Hypothalamus (tissue), 51 donors: ENCODE measurements around the gene TM9SF2.
"Not testable (repeated sequence)": the region's sequence is repeated elsewhere in the genome, so short reads cannot be mapped to it uniquely, and the experiment has no call there.

Experiments used
- DNase-seq, 51 donors: peaks; one replicate each; lab custom pipeline; 2025; lab: John Stamatoyannopoulos, UW

TM9SF2 gene

DNA sequence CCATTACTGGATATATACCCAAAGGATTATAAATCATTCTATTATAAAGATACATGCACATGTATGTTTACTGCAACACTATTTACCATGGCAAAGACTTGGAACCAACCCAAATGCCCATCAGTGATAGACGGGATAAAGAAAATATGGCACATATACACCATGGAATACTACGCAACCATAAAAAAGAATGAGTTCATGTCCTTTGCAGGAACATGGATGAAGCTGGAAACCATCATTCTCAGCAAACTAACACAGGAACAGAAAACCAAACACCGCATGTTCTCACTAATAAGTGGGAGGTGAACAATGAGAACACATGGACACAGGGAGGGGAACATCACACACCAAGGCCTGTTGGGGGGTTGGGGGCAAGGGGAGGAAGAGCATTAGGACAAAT is 9.5 kb upstream of the TM9SF2 start:
- DNase-seq: not testable (repeated sequence)

- peak in 1 of 51 donors; percentile 6 for DNase-seq
Observed at GRCh38 chr13:99495466-99496183, 5.6 kb upstream of the TM9SF2 start.

DNA sequence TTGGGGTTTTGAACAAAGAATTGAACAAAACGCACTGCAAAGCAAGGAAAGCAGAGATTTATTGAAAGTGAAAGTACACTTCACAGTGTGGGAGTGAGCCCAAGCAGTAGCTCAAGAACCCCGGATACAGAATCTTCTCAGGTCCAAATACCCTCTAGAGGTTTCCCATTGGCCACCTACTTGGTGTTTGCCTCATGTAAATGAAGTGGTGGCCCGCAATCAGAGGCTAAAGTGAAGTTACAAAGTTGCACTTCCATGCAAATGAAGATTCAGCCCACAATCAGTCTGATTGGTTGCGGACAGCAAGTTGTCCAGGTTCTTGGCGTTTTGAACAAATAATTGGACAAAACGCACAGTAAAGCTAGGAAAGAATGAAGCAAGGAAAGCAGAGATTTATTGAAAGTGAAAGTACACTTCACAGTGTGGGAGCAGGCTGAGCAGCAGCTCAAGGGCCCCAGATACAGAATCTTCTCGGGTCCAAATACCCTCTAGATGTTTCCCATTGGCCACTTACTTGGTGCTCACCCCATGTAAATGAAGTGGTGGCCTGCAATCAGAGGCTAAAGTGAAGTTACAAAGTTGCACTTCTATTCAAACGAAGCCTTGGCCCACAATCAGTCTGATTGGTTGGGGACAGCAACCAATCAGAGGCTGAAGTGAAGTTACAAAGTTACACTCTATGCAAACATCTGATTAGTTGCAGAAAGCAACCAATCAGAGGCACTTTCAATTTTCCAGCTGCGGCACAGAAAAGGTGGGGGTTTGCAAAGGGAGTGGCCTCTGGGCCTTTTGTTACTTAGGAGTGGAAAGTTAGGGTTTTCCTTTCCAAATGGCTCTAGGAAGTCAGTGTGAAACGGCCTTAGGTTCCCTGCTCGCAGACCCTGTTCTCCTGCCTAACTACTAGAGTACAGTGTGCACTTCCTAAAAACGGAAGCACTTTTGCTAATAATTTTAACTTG is 4.8 kb upstream of the TM9SF2 start:
- DNase-seq: peak in 31 of 51 donors; percentile 4 to 56 (median 17)

GRCh38 chr13:99498171-99499161 is 2.8 kb upstream of the TM9SF2 start:
- DNase-seq: peak; percentile 56 to 96 (median 92)

GRCh38 chr13:99500839-99501183 is 461 bp upstream of the TM9SF2 start:
- no peak for DNase-seq

- peak in 7 of 51 donors; percentile 6 to 61 (median 27) for DNase-seq
Observed at GRCh38 chr13:99501848-99502301, 603 bp downstream of the TM9SF2 start.

DNA sequence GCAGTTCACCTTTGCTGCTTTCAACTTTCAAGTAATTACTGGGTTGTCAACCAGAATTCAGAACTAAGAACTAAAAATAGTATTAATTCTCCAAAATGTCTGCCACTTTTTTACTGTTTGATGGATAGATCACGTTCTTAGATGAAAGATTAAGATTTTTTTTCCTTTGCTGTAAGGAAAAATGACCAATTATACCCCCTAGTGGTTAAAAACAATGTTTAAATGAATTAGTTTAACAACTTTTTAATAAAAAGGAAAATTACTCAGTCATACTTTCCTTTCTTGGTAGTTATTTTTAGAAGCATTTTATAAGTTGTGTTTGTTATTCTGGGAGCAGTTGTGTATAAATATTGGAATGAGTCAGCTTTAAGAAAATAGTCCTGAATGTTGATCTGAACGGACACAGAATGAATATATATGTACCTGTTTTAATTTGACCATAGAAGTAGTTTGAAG is 4.6 kb downstream of the TM9SF2 start:
- DNase-seq: no peak

DNA sequence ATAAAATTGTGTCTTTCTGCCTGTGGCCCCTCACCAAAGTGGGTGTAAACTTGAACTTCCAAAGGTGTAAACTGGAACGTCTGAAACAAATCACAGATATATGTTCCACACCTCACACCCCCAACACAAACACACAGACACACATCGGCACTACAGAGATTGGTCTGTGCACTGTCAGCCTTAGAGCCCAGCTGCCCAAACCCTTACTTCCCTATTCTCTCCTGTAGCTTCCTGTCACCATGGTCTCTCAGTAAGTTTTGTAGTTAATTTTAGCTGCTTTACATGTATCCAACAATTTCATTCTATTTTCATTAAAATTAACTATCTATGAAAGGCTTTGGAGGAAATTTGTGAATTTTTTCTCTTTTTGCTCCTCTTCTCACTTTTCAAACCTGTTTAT is 5.4 kb downstream of the TM9SF2 start:
- DNase-seq: no peak

DNA sequence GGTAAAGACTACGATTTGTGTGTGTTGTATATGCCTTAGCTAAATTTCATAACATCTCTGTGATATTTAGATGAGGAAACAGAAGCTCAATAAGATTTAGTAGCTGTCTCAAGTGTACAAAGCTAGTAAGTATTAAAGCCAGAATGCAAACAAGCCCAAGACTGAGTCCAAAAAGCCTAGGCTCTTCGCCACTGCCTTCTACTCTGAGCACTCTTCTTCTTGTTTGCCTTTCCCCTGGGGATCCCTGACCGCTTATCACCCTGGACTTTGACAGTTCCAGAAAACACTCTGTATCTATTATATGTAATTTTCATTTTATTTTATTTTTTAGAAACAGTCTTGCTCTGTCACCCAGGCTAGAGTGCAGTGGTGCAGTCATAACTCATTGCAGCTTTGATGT is 5.8 kb downstream of the TM9SF2 start:
- no peak for DNase-seq

DNA sequence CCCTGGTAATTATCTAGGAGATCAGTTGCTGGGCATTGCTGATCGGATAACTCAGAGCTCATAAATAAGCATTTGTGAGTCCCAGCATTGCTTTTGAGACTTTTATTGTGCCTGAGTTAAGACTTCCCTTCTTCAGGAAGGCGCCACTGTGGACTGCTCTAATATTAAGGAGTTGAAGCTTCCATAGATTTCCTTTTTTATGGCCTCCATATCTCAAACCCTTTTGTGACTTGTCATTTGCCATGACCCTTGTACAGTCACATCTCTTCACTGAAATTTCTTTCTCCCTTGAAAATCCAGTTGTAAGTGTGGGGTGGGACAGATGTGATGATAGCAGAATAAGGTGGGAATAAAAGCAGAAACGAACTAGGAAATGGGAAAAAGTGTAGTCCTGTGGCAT is 6.3 kb downstream of the TM9SF2 start:
- DNase-seq: no peak

DNA sequence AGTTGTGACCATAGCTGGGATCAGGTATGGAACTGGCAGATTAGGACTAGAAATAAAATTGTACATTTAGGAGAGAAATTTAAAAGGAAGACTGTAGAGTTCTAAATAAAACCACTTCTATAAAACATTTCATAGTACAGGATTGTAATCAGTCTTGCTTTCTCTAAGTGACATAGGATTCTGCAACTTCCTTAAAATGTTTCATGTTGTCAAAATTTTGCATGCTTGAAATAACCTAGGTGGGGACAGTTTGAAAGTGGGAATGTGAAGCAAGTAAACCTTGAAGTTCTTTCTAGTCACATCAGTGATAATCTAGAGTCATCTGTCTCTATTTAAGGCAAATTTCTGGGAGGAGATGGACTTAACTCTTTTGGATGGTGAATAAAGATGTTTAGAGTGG is 6.7 kb downstream of the TM9SF2 start:
- DNase-seq: no peak

DNA sequence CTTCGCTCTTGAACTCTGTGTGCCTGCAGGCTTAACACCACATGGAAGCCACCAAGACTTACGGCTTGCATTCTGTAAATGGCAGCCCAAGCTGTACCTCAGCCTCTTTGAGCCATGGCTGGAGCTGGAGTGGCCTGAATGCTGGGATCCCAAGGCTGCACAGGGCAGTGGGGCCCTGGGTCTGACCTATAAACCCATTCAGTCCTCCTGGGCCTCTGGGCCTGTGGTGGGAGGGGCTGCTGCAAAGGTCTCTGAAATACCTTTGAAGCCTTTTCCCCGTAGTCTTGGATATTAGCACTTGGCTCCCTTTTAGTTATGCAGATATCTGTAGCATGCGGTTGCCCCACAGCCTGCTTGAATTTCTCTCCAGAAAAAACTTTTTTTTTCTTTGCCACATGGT is 8.2 kb downstream of the TM9SF2 start:
- no peak for DNase-seq

DNA sequence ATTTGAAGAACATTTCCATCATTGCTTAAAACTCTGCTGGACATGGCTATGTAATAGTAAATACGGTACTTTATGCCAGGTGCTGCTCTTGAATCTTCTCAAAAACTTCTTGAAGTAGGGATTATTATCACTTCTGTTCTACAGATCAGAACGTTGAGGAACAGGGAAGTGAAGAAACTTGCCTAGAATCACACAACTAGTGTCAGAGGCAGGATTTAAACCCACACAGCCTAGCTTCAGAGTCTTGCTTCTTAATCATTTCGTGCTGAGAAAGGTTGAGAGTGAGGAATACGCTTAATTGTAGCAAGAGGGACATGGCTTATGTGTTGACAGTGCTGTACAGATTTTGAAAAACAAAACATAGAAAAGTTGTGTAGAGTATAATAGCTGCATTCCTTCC is 13.5 kb downstream of the TM9SF2 start:
- DNase-seq: no peak

DNA sequence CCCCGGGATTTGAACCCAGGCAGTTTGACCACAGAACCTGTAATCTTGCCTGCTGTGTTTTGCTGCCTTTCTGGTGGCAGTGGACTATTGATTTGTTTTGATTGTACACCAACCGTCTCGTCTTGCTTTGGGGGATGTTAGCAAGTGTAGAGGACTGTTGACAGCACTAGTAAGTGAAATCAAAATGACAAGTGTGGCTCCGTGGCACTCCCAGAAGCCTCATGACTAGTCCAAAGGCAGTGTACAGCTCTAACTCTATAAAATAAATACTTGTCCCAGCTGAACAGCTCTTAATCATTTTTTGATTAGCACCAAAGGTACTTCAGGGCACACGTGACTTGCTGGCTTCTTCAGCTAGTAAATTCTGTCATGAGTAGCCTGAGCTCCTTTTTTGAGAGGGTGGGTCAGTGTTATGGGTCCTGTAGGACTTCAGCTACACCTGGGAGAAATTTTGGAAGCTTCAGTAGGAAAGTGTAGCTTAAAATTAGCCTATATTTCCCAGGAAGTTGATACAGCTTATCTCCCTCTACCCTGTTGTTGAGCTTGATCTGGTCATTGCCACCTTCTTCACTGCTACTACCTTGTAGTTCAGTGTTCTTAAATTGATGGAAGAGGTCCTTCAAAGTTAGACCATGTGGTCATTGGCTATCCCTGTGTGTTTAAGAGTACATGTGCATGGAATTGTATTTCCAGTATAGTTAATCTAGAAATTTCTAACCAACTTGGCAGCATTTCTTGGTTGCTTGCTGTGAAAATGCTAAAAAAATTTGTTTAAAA is 15.1 kb downstream of the TM9SF2 start:
- no peak for DNase-seq

DNA sequence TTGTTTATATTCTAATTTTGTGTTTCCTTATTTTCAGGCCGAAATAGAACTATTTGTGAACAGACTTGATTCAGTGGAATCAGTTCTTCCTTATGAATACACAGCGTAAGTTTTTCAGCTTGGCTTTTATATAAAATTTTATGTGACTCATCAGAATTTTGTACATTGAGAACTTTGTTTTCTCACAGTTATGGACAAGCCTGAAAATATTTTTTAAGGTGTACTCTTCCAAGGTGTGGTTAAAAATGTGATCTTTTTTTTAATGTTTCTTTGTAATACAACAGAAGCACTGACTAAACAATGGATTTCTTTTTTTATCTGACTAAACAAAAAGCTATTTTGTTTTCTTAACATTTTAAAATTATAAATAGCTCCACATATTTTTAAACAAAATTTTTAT is 16.3 kb downstream of the TM9SF2 start:
- DNase-seq: no peak

DNA sequence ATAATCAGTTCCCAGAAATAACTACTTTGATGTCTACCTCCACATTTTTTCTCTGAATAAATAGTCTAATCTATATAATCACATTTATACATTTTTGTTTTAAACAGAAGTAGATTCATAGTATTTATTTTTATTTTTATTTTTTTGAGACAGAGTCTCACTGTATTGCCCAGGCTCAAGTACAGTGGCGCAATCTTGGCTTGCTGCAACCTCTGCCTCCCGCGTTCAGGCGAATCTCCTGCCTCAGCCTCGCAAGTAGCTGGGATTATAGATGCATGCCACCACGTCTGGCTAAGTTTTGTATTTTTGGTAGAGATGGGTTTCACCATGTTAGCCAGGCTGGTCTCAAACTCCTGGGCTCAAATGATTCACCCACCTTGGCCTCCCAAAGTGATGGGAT is 16.7 kb downstream of the TM9SF2 start:
- DNase-seq: no peak

DNA sequence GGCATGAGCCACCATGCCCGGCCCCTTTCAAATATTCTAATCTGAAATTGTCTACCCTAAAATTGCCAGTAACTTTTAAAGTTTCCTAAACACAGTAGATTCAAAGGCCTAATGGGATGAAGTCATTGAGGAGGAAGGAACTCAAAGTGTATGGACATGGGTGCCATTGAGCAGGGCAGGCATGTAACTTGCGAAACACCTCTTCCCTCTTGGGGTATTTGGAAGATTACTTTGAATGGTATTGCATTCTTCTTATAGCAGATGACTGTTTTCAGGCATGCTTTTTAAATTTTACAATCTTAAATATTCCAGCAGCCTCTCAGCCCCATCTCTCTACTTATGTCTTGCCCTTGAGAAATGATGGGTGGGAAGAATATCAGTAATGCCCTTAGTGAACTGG is 21.0 kb downstream of the TM9SF2 start:
- no peak for DNase-seq

DNA sequence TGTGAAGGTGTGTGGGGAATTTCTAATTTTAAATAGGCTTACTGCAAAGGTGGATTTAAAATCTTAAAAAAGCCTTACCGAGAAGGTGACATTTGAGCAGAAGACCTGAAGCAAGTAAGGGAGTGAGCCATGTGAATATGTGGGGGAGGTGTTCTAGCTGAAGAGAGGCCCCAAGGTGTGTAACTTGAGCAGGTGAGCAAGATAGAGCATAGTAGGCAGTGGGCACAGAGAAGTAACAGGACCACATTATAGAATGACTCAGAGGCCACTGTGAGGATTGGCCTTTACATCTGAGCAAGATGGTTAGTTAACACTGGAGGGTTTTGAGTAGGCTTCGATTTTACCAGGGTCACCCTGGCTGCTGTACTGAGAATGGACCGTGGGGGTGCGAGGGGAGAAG is 22.6 kb downstream of the TM9SF2 start:
- no peak for DNase-seq

- no peak for DNase-seq
Observed at GRCh38 chr13:99525967-99526366, 24.7 kb downstream of the TM9SF2 start.

- no peak for DNase-seq
Observed at GRCh38 chr13:99526549-99526948, 25.3 kb downstream of the TM9SF2 start.
